ENCODE data around the gene FGFR3.

The FGFR3 gene

DNA sequence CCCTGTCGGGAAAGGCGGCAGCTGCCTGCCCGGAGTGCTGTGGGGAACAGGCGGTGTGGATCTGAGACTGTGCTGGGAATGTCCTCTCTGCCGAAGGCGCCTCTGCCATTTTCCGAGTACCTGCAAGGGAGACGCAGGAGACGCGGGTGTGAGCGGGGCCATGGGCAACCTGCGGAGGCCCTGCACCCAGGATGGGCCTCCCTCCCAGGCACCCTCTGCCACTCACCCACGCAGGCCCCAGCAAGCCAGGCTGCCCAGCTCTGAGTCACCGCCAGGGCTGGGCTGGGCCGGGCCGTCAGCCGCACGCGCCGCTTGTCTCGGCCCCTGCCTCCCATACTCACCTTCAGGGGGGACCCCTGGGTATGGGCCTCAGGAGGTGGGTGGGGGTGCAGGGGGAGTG, 3.5 kb upstream of the FGFR3 start:
- DNase-seq, result no peak

DNA sequence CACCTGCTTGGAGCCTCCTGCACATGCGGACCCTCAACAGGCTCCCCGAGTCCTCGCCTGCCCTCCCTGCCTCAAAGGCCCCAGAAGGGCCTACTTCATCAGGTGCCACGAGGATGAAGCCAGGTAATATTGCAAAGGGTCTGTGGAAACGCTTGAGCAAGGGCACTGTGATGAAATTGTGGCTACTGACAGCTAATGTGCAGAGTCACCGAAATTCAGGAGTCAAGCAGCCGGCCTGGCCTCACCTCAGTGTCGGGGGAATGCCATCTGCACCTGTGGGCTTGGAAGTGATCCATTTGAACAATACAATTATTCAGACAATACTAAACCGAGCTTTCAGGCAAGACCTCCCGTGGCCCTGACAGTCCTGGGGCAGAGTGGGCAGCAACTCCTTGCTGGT, 3.1 kb upstream of the FGFR3 start:
- DNase-seq, result no peak

DNA sequence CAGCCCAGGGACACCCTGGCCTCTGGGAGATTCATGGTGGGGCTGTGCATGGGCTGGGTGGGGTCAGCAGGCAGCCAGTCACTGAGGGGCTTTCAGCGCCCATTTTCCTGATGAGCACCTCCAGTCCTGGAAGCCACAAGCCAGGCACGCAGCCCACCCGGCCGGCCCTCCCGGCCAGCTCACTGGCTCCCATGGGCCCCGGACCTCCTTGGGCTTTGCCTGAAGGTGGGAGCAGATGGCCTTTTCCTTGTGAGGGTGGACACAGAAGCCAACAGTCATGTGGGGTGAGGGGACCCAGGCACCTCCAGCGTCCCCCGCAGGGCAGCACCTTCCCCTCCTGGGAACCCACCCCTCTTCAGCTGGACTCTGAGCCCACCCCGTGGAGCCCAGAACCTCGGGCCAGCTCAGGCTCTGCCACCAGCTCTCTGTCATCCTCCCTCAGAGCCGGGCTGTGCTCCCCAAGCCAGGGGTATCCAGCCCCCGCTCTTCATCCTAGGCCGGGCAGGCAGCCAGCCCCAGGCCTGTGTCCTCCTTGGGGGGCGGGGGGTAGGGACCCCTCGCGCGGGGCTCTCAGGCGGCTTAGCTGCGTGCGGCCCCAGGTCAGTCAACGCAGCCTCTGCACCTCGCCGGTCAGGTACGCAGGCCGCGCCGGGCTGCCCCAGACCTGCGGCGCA, 798 bp upstream of the FGFR3 start:
- no peak for DNase-seq

DNA sequence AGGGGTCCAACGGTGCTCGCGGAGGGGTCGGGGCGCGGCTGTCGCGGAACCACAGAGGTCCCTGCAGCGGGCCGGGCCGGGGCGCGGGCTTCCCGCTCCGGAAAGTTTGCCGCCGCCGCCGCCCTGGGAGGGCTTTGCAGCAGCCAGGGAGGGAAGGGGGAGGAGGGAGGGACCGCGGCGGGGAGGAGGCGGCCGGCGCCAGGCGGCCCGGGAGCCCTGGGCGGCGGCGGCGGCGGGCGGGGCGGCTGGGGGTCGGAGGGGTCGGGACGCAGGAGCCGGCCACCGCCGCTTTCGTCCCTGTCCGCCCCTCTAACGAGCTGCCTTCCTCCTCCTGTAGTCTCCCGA, 375 bp downstream of the FGFR3 start:
- DNase-seq, result no peak

DNA sequence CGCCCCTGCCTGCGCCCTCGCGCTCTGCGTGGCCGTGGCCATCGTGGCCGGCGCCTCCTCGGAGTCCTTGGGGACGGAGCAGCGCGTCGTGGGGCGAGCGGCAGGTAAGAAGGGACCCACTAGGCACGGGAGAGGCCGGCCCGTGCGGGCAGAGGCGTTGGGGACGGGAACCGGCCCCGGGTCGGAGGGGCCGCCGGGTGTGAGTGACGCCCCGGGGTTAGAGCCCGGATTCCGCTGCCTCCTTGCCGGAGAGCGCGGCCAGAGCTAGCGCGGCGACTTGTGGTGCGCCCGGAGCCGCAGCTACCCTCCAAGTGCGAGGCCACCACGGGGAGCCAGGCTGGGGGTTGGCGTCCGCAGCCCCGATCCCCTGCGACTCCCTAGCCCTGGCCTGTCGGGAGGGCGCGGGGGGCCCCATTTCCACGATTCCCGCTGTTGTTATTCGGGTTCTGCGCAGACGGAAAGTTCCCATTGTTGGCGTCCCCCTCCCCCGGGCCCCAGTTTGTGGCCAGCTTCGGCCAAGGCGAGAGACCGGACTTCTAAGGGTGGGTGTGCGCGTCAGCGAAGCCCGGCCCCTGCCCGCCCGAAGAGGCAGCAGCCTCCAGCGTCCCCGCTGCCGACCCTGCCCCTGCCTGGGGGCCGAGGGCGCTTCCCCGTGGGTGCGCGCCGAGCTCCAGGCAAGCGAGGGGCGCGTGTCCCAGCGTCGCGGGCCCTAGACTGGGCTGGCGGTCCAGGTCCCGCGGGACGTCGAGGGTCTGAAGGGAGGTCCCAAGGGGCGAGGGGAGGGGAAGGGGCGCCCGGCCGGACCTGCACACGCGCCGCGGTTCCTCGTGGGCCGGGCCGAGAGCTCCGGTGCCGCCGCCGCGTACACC, 1.1 kb downstream of the FGFR3 start:
- no peak for DNase-seq

DNA sequence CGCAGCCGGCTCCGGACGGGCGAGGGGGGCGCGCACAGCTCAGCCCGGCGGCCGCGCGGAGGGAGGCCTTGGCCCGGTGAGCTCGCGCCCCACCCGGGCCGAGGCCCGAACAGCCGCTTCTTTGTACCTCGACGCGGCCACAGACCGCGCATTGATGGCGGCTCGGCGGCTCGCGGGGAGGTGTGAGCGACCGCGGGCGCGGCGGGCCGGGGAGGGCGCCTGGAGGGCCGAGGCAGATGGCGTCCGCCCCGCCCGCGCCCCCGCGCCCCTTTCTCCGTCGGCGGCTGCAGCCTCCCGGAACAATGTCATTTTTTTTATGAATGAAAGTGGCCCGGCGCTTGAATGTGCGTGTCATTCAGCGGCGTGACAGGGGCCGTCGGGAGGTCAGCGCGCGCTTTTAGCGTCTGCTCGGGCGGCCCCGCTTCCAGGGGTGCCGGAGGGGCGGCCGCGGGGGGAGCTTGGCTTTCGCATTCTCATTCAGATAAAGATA, 1.8 kb downstream of the FGFR3 start:
- no peak for DNase-seq

DNA sequence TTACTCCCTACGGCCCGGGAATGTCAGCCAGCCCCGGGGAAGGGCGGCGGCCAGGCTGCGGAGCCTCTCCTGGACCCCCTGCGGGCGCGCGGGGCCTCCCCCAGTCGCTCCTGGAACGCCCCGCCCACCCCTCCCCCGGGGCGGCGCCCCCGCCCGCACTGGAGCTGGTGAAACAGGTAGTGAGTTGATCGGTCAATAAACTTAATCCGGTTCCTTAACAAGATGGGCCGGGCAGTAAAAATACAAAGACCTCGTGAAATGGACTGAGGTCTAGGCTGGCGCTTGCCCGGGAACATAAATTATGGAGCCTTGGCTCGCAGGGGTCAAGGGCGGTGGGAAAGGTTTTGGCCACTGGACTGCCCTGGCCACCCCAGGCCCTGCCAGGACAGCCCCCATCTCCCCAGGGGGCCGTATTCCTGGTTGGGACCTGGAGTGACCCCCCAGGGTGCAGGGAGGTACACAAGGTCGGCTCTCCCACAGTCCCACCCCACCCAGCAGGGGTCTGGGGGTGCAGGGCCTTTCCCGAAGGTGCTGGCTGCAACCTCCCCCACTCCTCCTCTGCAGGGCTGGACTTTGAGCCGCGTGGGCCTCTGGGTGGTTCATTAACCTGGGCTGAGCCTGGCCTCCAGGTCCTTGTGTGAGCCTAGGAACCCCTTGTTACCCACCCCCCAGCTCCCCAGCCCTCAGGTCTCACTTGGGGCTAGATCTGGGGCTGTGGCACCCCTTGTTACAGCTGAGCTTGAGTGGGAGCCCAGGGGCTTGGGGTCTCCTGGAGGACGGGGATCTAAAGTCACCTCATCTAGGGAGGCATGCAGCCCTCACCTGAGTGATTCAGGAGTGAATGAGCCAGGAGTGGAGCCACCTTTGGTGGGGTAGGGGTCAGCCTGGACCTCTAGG, 2.5 kb downstream of the FGFR3 start:
- no peak for DNase-seq

DNA sequence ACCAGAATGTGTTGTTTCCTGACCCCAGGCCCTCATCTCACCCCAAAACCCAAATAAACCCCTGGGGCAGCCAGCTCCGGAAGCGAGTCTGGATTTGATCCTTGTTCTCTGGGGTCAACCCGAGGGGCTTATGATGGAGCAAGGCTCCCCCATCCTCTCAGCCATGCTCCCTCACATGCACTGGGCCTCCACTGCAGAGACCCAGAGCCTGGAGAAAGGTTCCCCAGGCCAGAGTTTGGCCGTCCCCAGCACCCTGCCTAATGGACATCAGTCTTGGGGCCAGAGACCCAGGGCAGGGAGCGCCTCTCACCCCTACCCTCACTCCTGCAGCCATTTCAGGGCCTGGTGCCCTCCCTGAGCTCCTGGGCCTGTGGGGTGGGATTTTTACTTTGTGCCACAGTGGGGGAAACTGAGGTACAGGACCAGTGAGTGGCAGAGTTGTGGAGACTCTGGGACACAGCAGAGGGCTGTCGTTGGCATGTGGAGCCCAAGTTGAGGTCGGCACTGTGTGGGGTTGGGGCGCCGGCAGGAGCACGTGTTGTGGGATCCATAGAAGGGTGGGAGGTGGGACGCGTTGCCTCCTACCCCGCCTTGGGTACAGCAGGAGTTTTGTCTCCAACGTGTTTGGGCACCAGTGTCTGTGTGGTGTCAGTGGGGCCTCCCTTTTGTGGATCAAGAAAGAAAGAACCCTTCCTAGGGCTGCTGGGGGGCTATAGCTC, 3.6 kb downstream of the FGFR3 start:
- DNase-seq, result no peak

DNA sequence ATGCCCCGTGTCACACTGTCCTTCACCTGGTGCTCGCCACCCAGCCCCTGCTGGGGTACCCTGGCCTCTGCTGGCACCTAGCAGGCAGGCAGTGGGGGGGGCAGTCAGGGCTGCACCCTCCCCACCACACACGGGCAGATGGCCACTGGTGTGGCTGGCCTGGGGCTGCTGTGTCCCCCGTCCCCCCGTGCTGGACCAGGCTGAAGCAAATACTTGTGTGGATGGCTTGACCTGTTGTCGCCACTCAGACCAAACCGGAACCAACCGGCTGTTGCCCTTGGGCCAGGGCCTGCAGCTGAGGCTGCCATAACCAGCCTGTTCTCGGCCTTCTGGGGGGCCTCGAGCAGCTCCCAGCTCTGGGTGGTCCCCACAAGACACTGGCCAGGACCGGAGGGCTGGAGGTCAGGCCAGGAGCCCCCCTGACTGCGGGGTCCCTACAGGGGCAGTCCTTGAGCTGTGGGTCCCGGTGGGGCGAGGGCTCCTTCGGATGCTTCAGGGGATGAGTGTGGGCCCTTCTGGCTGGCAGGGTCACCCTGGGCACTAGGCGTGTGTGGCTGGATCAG, 4.3 kb downstream of the FGFR3 start:
- DNase-seq, result no peak

DNA sequence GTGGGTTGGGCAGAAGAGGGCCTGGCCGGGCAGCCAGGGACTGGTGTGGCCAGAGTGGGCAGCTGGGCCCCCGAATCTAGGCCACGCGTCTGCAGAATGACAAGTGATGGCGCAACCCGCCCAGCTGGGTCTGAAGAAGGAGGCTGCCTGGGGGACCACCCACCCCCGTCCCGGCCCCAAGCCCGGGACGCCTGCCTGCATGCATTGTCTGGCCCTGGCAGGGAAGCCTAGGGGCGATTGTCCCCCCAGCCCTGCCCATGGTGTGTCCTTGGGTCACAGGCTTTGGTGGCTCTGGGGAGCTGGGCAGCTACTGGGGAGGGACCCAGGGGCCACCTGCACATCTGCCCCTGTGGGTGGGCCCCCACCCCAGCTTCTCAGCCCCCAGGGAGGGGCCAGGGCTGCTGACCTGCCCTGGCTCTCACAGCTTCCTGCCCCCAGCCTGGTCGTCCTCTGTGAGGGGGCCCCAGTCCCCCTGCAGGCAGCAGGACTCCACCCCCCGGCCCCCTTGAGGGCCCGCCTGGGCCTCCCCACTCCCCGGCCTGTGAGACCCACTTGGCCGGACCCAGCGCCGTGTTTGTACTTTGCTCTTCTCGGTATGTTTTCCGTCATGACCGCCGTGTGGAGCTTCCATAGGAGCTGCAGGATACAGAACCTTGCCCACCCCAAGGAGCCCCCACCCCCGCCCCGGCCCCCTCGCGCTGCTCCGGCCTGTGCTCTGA, 4.9 kb downstream of the FGFR3 start:
- no peak for DNase-seq

DNA sequence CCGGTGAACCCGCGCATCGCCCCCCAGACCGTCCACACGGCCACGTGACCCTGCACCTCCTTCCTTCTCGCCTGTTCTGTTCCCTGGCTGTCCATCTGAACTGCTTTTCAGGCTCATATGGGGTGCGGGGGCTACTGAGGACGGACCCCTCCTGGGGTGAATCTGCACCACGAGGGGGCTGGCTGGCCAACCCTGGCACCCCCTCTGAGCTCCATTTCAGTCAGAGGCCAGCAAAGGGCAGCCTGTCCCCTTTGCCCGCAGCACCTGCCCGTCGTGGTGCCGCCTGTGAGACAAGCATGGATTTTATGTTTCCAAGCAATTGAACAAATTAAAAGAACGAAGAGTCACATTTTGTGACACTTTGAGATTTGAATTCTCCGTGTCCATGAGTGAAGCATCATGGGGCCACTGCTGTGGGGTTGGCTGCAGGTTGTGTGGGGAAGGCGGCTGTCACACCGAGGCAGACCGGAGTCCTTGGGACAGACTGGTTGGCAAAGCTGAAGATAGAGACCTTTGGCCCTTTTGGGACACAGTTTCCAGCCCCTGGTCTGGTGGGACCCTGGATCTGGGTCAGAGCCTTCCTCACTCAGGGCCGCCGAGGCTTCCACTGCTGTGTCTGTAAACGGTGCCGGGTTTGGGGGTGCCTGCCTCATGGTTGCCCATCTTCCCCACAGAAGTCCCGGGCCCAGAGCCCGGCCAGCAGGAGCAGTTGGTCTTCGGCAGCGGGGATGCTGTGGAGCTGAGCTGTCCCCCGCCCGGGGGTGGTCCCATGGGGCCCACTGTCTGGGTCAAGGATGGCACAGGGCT, 5.7 kb downstream of the FGFR3 start:
- no peak for DNase-seq

DNA sequence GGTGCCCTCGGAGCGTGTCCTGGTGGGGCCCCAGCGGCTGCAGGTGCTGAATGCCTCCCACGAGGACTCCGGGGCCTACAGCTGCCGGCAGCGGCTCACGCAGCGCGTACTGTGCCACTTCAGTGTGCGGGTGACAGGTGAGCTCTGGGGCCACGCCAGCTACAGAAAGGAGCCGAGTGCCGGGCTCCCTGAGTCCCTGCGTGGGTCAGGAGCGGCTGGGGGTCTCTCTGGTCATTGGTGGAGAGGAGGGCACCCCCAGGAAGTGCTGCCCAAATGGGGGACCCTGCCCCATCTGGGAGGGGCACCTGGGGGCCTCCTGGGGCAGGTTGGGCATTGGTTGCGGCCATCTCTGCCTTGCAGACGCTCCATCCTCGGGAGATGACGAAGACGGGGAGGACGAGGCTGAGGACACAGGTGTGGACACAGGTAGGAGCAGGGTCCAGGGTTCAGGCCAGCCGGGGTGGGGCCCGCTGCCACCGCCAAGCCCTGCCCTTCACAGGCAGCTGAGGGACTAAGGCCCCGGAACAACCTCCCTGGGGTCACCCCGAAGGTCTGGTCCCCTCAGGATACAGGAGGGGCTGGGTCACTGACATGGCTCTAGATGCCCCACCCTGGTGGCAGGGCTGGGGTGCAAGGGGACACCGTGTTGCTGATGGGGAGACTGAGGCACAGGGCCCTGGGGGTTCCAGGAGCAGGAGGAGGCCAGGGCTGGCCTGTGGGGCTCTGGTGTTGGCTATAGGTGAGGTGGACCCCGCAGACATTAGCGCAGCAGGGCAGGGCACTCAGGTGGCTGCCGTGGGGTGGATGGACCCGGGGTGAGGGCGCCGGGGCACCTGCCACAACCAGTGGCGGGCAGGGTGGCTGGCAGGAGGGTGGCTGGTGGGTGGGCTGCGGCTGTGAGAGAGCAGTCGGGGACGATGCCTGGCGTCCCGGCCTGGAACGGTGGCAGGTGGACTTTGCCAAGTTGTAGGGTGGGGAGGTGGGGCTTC, 6.6 kb downstream of the FGFR3 start:
- no peak for DNase-seq

DNA sequence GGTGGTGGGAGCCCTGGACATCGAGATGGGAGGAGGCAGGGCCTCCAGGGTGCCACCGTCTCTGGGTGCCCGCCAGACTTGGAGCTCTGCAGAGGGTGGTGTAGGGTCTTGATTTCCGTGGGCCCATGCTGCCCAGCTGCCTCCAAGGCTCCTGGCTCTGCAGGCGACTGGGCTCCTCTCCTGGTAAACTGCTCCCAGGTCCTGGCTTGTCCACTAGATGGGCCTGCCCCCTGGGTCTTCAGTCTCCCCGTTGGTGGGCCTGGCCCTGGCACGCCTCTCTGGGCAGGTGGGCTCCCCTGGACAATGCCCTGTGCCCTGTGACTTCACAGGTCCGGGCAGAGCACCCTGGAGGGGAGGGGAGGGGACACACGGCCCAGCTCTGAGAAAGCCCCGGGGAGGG, 7.7 kb downstream of the FGFR3 start:
- DNase-seq, result no peak

DNA sequence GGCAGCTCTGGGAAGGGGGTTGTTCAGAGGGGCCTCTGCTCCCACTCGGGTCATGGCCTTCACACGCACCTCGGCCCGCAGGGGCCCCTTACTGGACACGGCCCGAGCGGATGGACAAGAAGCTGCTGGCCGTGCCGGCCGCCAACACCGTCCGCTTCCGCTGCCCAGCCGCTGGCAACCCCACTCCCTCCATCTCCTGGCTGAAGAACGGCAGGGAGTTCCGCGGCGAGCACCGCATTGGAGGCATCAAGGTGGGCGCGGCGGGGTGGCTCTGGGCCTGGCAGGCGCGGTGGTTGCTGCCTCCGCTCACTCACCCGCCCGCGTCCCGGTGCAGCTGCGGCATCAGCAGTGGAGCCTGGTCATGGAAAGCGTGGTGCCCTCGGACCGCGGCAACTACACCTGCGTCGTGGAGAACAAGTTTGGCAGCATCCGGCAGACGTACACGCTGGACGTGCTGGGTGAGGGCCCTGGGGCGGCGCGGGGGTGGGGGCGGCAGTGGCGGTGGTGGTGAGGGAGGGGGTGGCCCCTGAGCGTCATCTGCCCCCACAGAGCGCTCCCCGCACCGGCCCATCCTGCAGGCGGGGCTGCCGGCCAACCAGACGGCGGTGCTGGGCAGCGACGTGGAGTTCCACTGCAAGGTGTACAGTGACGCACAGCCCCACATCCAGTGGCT, 8.3 kb downstream of the FGFR3 start:
- no peak for DNase-seq

DNA sequence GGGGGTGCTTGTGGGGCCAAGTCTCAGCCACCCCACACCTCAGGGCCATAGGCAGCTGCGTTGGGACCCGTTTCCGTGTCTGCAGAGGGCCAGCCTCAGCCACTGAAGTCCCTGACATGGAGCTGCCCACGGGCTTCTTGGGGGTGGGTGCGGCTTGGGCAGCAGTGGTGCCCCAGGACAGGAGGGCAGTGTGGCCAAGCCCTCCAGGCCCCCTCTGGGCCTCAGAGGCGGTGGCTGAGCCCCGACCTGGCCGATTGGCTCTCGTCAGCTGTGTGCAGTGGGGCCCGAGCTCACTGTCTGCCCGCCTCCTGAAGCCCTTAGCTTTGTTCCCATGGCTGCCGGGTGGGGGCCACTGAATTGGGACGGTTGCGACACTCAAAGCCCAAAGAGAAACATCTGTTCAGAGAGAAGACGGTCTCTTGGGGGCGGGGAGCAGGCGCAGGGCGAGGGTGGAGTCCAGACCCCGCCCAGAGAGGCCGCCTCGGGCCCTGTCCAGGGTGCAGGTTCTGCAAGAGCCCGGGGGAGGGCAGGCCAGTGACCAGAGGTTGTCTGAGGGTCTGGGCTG, 9.1 kb downstream of the FGFR3 start:
- no peak for DNase-seq

DNA sequence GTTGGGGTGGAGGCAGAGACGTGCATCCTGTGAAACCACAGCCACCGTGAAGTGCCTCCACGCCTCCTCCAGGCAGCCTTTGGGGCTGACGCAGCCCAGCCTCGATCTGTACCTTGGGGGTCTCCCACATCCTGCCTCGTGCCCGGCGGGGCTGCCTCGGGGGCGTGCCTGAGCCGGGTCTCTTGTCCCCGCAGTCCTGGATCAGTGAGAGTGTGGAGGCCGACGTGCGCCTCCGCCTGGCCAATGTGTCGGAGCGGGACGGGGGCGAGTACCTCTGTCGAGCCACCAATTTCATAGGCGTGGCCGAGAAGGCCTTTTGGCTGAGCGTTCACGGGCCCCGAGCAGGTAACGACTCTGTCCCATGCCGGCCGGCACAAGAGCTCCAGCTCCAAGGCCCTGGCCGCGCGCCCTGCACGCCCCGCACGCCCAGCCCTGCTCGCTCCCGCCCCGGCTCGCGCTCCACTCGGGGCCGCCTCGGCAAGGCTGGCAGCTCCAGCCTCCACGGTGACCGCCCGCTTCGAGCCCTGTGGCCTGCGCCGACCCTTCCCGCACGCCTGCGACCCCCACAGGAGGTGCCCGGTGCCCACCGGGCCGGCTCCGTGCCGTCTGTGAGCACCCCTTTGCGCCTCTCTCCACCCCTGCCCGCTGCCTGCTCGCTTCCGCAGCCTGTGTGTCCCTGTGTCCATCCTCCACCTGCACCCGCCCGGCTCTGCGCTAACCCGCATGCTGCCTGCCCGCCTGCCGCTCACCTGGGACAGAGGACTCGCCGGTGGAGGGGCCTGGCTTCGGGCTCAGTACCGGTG, 9.8 kb downstream of the FGFR3 start:
- DNase-seq, result no peak

DNA sequence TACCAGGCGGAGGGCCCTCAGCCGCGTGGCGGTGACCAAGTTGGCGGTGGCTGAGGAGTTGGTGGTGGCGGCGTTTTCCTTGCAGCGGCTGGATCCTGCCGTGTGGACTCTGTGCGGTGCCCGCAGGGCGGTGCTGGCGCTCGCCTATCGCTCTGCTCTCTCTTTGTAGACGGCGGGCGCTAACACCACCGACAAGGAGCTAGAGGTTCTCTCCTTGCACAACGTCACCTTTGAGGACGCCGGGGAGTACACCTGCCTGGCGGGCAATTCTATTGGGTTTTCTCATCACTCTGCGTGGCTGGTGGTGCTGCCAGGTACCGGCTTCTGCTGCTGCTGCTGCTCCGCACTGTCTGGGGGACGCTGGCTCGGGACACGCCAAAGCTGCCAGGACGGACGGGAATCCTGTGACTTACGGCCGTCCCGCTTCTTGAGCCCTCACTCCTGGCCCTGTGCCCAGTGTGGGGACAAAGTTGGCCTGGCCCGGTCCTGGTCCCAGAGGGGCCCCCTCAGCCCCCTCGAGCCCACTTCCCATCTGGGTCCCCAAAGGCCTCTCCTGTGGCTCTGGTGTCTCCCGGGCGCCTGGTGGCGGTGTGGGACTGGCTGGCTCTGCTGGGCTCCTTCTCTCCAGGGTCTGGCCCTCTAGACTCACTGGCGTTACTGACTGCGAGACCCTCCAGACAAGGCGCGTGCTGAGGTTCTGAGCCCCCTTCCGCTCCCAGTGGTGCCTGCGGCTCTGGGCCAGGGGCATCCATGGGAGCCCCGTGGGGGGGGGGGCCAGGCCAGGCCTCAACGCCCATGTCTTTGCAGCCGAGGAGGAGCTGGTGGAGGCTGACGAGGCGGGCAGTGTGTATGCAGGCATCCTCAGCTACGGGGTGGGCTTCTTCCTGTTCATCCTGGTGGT, 10.7 kb downstream of the FGFR3 start:
- DNase-seq, result no peak

All from NCI-H2171 (cell line).